ENCODE data around the gene LRFN4. TPM values are rescaled to one million over a fixed set of nuclear protein-coding genes. Genes with fewer than 3 reads are reported as not detected.
A peak's percentile ranks its signal among the peaks of the same experiment; 100 is the strongest.

Gene LRFN4
- polyA plus RNA-seq, 10 donors: 13.7 to 26.0 (median 19.0) TPM

- DNase-seq: no peak
Observed at GRCh38 chr11:66885469-66885868, 28.6 kb downstream of the LRFN4 start.

GRCh38 chr11:66885950-66886440, 29.1 kb downstream of the LRFN4 start:
- DNase-seq: no peak

GRCh38 chr11:66886671-66887221, 29.9 kb downstream of the LRFN4 start:
- no peak for DNase-seq

- no peak for DNase-seq
Observed at GRCh38 chr11:66887526-66887925, 30.7 kb downstream of the LRFN4 start.

DNA sequence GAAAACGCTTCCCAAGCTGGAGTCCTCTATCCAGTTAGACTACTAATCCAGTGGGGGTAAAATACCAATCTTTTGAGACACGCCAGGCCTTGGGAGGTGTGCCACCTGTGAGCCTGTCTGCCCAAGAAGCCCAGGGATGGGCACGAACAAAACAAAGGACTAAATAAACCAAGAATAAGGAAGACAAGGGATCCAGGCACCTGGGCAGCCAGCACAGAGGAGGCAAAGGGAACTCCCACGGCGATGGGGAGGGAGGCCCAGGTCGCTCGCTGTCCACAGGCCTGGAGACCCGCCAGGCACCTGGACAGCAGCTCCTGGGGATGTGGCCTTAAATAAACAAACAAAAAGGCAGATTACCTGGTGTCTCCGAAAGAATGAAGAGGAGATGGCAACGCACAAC, 31.4 kb downstream of the LRFN4 start:
- no peak for DNase-seq

- no peak for DNase-seq
Observed at GRCh38 chr11:66889960-66890359, 33.1 kb downstream of the LRFN4 start.

DNA sequence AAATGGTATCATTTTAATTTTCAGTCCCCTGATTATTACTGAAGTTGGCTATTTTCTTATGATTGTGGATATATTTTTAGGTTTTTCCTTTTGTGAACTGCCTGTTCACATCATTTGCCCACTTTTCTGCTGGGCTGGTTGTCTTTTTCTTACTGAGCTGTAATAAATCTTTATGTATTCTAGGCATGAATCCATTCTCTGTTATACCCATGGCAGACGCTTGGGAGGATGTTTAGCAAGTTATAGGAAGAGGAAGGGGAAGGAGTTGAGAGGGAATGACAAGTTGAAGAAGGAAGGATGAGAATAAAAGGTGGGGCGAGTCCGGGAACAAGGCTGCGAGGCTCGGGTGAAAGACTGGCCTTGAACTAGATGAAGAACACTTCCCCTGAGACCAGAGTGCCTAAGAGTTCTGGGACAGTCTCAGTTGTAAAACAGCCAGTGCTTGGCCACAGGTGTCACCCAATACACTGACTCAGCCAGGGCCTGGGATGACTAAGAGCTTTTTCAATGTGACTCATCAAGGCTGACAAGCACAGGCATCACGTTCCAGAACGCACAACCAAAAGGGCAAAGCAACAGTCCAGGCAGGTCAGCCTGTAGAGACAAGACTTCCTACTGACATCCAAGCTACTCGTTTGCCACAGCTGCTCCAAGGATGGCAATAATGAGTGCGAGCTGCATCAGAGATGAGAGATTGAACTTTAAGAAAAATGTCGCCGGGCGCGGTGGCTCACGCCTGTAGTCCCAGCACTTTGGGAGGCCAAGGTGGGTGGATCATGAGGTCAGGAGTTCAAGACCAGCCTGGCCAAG, 35.2 kb downstream of the LRFN4 start:
- DNase-seq: peak in 1 of 3 donors; percentile 77

GRCh38 chr11:66892911-66893310, 36.0 kb downstream of the LRFN4 start:
- no peak for DNase-seq

DNA sequence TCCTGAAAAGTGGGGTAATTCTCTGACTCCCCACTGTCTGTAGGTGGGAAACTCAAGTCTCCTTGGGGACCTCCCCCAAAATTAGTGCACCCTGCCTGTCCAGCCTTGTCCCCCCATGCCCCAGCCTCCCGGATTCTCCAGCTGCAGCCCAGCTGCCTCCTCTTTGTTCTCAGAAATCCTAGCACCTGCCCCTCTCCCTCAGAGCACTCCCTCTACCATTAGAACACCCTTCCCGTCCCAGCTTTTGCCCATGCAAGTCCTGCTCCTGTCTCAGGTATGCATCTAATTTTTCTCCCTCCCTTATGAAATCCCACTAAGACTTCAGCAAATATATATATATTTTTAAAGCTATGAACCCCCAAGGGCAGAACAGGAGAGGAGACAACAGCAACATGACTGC, 37.3 kb downstream of the LRFN4 start:
- no peak for DNase-seq

GRCh38 chr11:66901964-66902390, 45.1 kb downstream of the LRFN4 start:
- no peak for DNase-seq

DNA sequence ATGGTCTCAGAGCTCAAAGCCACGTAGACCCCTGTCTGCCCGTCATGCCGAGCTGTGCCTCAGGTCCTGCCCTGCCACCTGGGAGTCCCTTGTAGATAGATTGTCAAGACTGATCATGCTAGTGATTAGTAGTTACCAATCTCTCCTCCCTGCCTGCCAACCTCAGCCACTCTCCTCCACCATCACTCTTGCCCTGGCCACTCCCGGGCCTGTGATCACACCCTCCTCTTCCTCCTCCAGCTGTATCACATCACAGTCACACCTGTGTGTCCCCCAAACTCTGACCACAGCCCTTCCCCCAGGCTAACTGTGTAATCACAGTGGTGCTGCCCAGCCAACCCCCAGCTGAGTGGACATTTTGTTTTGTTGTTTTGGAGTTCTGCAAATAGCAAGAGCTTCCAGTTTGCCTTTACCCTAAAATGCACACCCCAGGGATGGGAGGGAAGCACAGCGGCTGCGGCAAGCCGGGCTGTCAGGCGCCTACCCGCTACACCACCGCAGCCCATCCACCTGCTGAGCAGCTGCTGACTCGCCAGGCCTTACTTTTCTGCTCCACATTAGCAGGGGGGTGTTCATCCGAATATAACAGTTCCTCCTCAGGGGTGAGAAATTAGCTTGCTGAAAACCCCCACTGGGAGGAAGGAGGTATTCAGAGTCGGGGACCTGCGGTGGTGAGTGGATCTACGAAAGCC, 45.8 kb downstream of the LRFN4 start:
- no peak for DNase-seq

- no peak for DNase-seq
Observed at GRCh38 chr11:66904055-66904454, 47.2 kb downstream of the LRFN4 start.

GRCh38 chr11:66904561-66904960, 47.7 kb downstream of the LRFN4 start:
- no peak for DNase-seq

GRCh38 chr11:66904981-66905521, 48.2 kb downstream of the LRFN4 start:
- DNase-seq: no peak

DNA sequence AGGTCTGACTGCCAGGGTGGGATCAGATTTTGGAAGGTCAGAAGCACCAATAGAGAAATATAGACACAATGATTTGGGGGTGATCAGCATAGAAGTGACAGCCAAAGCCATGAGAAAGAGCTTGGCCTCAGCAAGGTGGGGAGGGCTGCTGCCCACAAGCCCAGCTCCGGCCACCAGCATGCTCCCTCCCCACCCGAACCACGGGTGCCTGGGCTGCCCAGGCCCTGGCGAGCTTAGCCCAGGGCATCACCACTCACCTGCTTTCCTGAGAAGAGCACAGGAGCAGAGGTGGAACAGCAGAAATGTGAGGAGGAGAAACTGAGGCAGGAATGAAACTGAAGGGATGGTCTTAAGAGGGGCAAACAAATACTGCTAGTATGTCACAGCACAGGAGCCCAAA, 48.8 kb downstream of the LRFN4 start:
- DNase-seq: no peak

DNA sequence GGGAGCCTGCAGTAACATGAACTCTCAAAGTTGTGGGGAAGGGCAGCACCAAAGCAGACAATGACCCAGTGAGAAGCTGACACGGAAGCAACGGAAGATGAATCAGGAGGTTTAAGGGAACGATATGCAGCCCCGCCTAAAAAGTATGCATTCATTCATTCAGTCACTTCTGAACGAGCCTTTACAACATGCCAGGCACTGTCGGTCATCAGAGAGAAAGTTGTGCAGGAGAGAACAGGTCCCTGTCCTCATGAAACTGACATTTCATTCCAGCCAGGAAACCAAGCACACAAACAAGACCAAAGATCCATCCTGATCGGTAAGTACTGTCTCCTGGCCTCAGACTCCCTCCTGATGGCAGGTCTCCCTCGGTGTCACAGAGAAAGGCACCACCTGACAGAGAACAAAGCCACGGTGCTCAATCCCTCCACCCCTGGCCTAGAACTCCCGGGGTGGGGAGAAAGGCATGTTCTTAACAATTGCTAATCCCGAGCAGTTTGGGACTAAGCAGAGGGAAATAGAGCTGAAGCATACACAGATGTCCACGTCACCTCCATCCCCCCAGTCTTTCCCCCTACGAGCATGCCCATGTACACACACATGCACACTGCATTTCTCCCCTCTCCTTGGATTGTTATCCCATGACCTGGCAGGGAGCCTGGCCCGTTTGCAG, 49.3 kb downstream of the LRFN4 start:
- DNase-seq: peak; percentile 33 to 78 (median 59)

- no peak for DNase-seq
Observed at GRCh38 chr11:66907751-66908630, 51.1 kb downstream of the LRFN4 start.

GRCh38 chr11:66909181-66909580, 52.3 kb downstream of the LRFN4 start:
- DNase-seq: no peak

DNA sequence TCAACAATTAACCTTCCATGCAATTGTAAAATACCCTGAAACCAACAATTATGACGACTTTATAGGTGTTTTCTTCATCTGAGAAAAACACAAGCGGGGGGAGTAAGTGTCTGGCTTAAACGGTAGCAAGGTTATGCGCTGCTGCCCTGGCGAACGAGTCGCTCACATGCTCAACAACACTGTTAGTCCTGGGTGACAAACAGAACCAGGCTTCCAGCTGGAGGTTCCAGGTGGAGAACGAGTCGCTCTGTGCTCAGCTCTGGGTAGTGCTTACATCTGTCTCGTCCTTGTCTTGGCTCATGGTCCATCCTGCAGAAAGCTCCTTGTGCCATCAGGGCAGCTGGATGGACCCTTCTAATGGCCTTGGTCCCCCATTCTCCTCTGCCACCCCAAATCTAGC, 53.2 kb downstream of the LRFN4 start:
- DNase-seq: no peak

All from muscle of back (tissue), 11 donors.